ENCODE results near the gene HEYL. TPM values are rescaled to one million over a fixed set of nuclear protein-coding genes. Genes with fewer than 3 reads are reported as not detected.

The HEYL gene
- under 0.01 and 0.14 TPM in 2 replicates for total RNA-seq

GRCh38 chr1:39639305-39640130, at the start of gene HEYL:
Gene HEYL, minus strand, starts transcription at chr1:39639643. Its CDS starts 18 bp downstream, at chr1:39639625.
- peak; percentile 51 for DNase-seq

GRCh38 chr1:39689214-39689613, 49.8 kb upstream of the HEYL start:
- DNase-seq = no peak

- no peak for DNase-seq
These were observed 49.3 kb upstream of the HEYL start for GRCh38 chr1:39688706-39689105.

GRCh38 chr1:39687243-39687642, 47.8 kb upstream of the HEYL start:
- DNase-seq = no peak

GRCh38 chr1:39685071-39685470, 45.6 kb upstream of the HEYL start:
- no peak for DNase-seq

- no peak for DNase-seq
These were observed 44.8 kb upstream of the HEYL start for GRCh38 chr1:39684313-39684664.

GRCh38 chr1:39683591-39684312, 44.3 kb upstream of the HEYL start:
- DNase-seq = no peak

GRCh38 chr1:39681999-39682398, 42.6 kb upstream of the HEYL start:
- DNase-seq = no peak

- DNase-seq = no peak
These were observed 41.9 kb upstream of the HEYL start for GRCh38 chr1:39681294-39681693.

GRCh38 chr1:39680751-39681150, 41.3 kb upstream of the HEYL start:
- no peak for DNase-seq

- no peak for DNase-seq
These were observed 40.4 kb upstream of the HEYL start for GRCh38 chr1:39679821-39680220.

GRCh38 chr1:39678889-39679288, 39.4 kb upstream of the HEYL start:
- no peak for DNase-seq

GRCh38 chr1:39677645-39678044, 38.2 kb upstream of the HEYL start:
- no peak for DNase-seq

GRCh38 chr1:39676948-39677548, 37.6 kb upstream of the HEYL start:
- DNase-seq = no peak

GRCh38 chr1:39675220-39675619, 35.8 kb upstream of the HEYL start:
- DNase-seq = no peak

GRCh38 chr1:39673215-39673614, 33.8 kb upstream of the HEYL start:
- DNase-seq = no peak

- peak; percentile 38 for DNase-seq
These were observed 33.1 kb upstream of the HEYL start for GRCh38 chr1:39672551-39672947.

GRCh38 chr1:39671793-39672550, 32.5 kb upstream of the HEYL start, which contains the start of gene NT5C1A:
Gene NT5C1A, minus strand, starts transcription at chr1:39672107. Its CDS starts 69 bp downstream, at chr1:39672038.
- peak; percentile 10 for DNase-seq

GRCh38 chr1:39671433-39671792, 32.0 kb upstream of the HEYL start:
- no peak for DNase-seq

GRCh38 chr1:39670689-39671088, 31.2 kb upstream of the HEYL start:
- no peak for DNase-seq

GRCh38 chr1:39668894-39669293, 29.5 kb upstream of the HEYL start:
- no peak for DNase-seq

- DNase-seq = no peak
These were observed 28.7 kb upstream of the HEYL start for GRCh38 chr1:39668111-39668510.

GRCh38 chr1:39666772-39667171, 27.3 kb upstream of the HEYL start:
- no peak for DNase-seq

All from dermis blood vessel endothelial cell (primary cell).